ENCODE results near the gene FOXO3.
A peak's percentile ranks its signal among the peaks of the same experiment; 100 is the strongest.
"Not testable (repeated sequence)": the region's sequence is repeated elsewhere in the genome, so short reads cannot be mapped to it uniquely, and the experiment has no call there.

FOXO3 gene

DNA sequence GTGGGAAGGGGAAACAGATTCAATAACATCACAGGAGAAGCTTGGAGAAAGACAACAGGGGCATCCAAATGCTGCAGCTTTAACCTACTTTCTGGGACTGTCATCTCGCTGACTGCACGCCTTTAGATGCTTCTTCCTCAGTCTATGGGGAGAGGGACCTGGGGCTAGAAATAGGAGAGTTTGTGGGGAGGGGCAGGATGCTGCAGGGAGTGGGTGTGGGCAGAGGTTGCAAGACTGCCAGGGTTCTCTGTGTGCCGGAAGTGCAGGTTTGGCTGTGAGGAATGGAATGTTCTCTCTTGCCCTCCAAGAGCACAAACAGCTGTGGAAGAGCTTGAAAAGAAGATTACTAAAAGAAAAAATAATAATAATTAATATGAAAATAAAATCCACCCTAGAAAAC lies 93.2 kb downstream of the FOXO3 start:
- DNase-seq (ENCODE audit: low read depth, low spot score), result no peak
- peak overlapping the region; percentile 72 for H3K27ac ChIP-seq

DNA sequence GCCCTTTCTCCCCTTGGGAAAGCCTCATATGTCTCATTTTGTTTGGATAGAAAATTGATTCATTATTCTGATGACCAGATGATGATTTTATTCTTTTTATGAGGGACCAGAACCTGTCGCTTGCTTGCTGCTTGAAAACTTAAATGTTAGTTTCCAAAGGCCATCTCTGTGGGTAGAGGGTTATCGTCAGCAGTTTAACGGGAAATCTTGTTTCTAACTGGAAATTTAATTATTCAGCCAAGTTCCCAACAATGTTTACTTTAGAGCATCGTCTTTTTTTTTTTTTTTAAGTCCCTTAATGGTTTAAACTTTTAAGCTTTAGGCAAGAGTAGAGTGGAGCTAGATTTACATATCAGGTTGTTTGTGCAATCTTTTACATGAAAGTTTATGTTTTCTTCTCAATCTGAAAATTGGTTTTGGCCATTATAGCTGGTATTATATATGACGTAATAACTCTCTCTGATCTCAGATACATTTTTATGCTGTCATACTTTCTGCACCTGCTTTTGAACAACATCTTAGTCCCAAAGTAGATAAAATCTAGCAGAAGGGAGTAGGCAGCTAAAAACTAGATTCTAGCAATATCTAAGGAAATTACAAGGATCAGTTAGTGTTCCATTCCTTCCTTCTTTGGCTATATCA lies 93.9 kb downstream of the FOXO3 start:
- H3K27ac ChIP-seq, result peak overlapping the region; percentile 72
- DNase-seq (ENCODE audit: low read depth, low spot score), result no peak

DNA sequence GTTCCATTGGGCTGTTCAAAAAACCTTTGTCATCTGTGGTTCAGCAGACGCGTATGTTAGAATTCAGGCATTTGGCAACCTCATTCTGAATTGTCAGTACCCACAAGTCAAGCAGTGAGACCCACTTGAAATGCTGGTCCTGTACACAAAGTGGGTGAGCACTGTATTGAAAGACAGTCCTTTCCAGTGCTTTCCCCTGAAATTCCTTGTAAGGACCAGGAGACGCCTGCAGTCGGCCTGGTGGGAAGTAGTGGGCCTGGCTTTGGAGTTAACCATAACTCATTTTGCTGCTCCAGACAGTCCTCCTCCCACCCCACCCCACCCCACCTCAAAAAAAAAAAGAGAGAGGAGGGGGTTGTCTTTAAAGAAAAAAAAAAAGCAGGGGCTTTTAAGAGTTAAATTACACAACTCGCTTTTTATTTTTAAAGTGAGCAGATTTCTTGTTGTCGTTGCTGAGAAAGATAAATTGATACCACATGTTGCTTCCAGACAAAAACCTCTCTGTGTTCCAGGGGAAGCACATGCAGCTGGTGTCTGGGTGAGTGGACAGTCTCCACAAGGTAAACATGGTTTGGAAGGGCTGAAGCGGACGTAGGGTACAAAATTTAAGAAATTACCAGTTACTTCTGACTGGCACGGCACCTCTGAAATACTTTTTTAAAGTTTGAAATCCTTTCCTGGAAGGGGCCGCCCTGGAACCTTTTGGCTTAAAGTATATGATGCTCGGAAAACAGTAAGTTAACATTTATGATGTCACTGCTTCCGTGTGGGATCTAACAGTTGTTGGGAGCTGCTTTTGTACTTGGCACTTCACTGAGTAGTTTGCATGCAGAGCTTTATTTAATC lies 95.3 kb downstream of the FOXO3 start:
- H3K27ac ChIP-seq, result no peak overlapping the region
- no peak for DNase-seq (ENCODE audit: low read depth, low spot score)

DNA sequence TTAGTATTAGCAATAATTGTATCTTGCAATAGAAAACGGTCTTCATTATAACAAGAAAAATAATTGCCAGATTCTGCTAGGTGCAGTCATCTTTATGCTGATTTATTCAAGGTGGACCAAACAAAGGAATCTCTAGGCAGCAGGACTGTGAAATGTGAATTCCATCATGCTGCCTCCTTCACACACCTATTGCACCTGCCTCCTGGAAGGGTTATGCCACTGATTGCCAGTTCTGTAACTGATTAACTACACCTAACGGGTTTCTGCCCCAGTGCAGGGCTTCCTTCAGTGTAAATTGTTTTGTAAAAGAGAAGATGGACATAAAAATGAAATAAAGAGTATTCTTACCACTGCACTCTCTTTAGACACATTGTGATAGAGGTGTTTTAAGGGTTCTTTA lies 96.1 kb downstream of the FOXO3 start:
- H3K27ac ChIP-seq, result no peak overlapping the region
- no peak for DNase-seq (ENCODE audit: low read depth, low spot score)

DNA sequence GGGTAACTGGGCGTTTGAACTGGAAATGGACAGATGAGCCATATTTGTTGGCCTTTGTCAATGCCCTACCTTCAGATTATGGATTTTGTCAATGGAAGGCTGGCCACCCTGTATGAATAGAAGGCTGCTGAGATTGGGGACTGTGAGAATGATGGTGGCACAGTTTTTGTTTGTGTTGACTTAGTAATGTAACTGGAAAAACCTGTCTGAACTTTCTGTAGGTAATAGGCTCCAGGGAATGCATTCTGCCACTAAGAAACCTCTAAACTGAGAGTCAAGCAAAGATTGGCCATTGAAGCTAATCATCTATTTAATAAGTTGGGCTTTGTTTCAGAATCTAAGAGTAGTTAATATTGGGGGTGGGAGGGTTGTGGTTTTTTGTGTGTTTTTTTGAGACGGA lies 97.5 kb downstream of the FOXO3 start:
- no peak overlapping the region for H3K27ac ChIP-seq
- DNase-seq (ENCODE audit: low read depth, low spot score), result no peak

DNA sequence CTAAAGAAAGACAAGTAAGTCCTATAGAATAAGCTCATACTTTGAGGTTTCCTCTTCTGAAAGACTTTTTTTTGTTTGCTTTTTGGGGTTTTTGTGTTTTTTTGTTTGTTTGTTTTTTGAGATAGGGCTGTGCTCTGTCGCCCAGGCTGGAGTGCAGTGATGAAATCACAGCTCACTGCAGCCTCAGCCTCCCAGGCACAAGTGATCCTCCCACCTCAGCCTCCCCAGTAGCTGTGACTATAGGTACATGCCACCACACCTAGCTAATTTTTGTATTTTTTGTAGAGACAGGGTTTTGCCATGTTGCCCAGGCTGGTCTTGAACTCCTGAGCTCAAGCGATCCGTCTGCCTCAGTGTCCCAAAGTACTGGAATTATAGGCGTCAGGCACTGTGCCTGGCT lies 98.1 kb downstream of the FOXO3 start:
- not testable (repeated sequence) for DNase-seq (ENCODE audit: low read depth, low spot score); H3K27ac ChIP-seq

DNA sequence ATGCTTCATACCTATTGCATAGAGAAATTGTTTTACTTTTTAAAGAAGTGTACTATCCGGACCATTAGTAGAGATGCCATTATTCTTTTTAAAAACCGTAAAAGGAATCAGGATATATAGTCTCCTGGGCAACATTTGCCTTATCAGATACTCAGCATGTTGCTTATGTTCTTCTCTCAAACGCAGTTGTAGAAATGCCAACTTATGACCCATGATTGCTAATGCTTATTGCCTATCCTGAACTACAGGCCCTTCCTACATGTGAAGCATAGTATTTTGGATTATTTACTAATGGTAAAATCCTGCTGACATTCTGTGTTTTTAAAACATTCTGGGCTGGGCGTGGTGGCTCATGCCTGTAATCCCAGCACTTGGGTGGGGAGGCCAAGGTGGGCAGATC lies 99.5 kb downstream of the FOXO3 start:
- peak overlapping the region; percentile 59 for H3K27ac ChIP-seq

DNA sequence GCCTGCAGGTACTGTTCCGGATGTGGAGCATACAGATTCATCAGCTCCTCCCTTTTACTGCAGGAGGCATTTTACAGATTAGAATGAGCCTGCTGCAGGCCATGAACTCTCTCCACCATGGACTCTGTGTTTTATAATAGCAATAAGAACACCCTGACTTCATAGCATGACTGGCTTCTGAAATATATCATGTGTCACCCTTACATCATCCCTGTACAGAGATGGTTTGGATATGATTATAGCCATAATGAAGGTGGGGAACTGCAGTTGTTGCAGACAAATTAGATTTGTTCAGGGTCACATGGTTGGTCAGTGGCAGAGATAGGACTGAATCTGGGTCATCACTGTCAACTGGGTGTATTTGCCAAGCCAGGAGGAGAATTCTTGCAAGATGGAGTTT lies 100.7 kb downstream of the FOXO3 start:
- H3K27ac ChIP-seq, result peak overlapping the region; percentile 59
- DNase-seq (ENCODE audit: low read depth, low spot score), result no peak

More for the DNA sequence above, 99.5 kb downstream of the FOXO3 start:
- no peak for DNase-seq (ENCODE audit: low read depth, low spot score)

DNA sequence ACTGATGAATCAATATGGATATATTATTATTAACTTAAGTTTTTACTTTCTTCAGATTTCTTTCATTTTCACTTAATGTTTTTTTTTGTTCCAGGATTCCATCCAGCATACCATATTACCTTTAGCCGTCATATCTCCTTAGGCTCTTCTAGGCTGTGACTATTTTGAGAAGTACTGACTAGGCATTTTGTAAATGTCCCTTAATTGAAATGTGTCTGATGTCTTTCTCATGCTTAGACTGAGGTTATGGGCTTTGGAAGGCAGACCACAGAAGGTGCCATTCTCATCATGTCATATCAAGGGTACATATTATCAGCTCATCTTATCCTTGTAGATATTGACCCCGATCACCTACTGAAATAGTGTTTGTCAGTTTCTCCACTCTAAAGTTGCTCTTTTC lies 101.3 kb downstream of the FOXO3 start:
- DNase-seq (ENCODE audit: low read depth, low spot score), result no peak
- H3K27ac ChIP-seq, result peak overlapping the region; percentile 59

DNA sequence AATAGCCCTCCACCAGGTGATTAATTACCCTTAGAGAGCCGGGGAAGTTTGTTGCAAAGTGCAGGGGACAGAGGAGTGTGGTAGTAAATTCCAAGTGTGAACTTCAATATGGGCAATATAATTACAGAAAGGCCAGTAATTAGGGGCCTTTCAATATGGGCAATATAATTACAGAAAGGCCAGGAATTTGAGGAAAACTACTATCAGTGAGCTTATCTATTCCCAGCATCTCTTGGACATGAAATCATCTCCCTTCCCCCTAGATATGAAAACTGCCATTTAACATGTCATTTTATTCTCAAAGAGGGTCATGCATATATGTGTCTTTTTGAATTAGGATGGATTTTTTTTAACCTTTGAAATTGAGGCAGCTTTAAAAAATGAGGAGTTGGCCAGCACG lies 102.0 kb downstream of the FOXO3 start:
- no peak for DNase-seq (ENCODE audit: low read depth, low spot score)
- H3K27ac ChIP-seq, result peak overlapping the region; percentile 59

DNA sequence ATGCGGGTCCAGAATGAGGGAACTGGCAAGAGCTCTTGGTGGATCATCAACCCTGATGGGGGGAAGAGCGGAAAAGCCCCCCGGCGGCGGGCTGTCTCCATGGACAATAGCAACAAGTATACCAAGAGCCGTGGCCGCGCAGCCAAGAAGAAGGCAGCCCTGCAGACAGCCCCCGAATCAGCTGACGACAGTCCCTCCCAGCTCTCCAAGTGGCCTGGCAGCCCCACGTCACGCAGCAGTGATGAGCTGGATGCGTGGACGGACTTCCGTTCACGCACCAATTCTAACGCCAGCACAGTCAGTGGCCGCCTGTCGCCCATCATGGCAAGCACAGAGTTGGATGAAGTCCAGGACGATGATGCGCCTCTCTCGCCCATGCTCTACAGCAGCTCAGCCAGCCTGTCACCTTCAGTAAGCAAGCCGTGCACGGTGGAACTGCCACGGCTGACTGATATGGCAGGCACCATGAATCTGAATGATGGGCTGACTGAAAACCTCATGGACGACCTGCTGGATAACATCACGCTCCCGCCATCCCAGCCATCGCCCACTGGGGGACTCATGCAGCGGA lies 102.9 kb downstream of the FOXO3 start:
- DNase-seq (ENCODE audit: low read depth, low spot score); H3K27ac ChIP-seq: not testable (repeated sequence)

DNA sequence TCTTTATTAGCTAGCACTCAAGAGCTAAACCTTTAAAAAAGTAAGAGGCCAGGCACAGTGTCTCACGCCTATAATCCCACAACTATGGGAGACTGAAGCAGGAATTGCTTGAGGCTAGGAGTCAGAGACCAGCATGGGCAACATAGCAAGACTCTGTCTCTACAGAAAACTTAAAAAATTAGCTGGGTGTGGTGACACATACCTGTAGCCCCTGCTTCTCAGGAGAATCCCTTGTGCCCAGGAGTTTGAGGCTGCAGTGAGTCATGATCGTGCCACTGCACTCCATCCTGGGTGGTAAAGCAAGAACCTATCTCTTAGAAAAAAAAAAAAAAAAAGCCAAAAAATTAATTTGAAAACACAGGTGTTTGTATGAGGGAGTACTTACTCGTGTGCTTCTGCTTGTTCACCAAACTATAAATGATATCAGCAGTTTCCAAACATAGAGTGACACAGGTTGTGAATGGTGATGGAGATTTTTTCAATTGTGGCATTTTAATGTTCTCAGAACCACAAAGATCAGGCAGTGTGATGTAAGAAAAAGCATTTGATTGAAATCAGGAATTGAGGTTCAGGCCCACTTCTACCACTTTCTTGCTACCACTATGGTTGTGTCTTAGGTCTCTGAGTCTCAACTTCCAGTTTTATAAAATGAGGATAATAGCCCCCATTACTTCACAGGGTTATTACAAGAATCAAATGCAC lies 104.9 kb downstream of the FOXO3 start:
- H3K27ac ChIP-seq, result peak overlapping the region; percentile 11
- DNase-seq (ENCODE audit: low read depth, low spot score), result no peak

DNA sequence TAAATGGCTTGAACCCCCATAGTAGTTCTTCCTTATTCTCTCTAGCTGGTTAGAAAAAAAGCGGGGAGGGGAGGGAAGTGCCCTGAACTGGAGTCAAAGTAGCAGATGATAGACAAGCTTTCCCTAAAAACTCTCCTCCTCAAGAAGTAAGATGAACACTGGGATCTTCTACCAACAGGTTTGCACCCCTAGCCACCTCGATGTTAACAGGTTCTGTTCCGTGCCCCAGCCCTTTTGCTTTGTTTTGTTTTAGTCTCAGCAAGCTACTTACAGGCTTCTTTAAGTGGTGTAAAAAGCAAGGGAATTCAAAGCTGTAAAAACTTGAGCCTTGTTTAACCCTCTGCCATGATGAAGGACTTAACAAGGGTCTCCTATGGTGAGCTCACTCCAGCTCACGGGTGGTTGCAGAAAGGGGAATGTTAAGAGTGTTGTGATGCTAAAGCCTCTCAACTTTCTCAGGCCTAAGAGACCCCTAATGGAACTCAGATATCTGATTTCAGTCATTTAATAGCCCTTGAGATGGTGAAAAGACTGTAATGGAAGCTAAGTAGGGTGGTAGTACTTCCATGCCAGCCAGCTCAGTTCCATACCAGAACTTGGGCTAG lies 106.0 kb downstream of the FOXO3 start:
- no peak overlapping the region for H3K27ac ChIP-seq
- DNase-seq (ENCODE audit: low read depth, low spot score), result no peak

DNA sequence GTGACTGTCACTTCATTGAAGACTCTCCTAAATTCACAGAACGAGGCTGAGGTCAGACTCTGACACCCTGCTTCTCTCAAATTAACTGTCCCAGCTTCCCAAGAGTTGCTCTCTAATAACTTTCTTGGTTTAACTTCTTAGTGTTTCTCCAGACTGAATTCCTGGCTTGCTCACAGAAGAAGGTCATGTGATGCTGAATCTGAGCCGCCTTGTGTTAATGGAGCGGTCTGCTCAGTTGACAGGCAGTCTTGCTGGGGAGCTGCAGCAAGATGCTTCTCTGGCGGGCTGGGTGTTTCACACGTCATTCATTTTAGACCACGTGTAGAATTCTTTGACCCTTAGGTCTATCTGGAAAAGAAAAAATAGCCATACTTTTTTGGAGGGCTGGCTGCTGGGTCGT lies 107.3 kb downstream of the FOXO3 start:
- no peak overlapping the region for H3K27ac ChIP-seq
- no peak for DNase-seq (ENCODE audit: low read depth, low spot score)

DNA sequence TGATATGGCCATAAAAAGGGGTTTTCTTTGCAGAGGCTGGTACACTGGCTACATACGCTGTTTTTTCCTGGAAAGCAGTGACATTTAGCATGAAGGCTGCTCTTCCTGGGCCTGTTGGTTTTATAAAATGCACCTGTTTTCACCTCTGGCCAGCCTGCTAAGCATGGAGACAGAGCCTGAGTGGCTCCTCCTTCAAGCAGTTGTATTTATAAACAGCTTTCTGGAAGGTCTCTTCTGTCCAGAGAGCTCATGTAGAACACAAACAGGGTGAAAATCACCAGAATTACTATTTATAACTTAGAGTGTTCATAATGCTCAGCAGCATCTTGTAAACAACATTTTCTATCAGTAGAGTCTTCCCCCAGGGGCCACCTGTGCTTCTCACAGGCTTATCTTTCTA lies 109.0 kb downstream of the FOXO3 start:
- no peak overlapping the region for H3K27ac ChIP-seq
- DNase-seq (ENCODE audit: low read depth, low spot score), result no peak

DNA sequence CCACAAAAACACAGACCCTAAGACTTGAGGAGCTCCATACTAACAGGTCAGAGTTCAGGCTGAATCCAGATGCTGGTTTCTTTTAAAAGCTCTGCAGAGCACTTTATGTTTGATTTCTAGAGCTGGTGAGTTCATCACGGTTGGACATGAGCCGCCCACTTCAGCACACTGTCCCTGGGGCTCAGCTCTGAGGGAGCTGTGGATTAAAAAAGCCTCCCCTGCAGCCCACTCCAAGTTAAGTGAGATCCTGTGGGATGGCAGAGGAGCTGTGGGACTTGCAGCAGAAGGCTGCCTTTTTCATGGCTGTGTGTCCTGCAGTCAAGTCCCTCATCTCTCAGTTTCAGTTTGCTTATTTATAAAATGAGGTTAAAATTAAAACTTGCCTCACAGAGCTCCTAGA lies 110.5 kb downstream of the FOXO3 start:
- DNase-seq (ENCODE audit: low read depth, low spot score), result no peak
- H3K27ac ChIP-seq, result peak overlapping the region; percentile 78

DNA sequence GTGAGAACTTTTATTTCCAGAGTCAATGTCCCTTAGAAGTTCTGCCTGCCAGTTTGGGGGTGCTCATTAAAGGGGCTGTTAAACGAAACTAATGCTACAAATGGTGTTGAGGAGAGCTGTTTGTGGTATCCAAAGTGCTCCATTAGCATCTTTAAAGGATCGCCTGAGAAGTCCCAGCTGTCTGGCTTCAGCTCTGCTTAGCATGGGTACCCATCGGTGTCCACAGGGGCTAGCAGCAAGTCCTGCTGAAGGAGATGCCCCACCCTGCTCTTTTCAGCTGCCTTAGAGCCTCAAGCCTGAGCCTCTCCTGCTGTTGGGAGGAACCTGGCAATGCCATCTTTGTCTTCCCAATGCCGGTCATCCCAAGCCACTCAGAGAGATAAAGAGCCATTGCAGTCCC lies 111.1 kb downstream of the FOXO3 start:
- no peak for DNase-seq (ENCODE audit: low read depth, low spot score)
- H3K27ac ChIP-seq, result peak overlapping the region; percentile 78

DNA sequence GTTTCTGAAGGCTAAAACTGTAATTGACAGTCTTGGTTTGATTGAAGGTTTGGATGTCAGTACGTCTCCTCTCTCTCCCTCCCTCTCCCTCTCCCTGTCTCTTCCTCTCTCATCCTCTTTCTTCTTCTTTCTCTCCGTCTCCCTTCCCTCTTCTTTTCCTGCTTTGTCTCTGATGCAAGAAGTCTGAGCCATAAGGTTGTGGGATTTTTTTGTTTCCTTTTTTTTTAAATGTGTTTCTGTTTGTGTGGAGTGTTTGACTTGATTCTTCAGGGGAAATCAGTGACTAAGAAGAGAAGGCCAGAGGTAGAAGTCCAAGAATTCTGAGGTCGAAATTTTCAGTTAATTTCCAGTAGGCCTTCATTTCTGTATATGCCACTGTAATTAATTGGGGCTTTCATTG lies 111.9 kb downstream of the FOXO3 start:
- peak overlapping the region; percentile 78 for H3K27ac ChIP-seq

DNA sequence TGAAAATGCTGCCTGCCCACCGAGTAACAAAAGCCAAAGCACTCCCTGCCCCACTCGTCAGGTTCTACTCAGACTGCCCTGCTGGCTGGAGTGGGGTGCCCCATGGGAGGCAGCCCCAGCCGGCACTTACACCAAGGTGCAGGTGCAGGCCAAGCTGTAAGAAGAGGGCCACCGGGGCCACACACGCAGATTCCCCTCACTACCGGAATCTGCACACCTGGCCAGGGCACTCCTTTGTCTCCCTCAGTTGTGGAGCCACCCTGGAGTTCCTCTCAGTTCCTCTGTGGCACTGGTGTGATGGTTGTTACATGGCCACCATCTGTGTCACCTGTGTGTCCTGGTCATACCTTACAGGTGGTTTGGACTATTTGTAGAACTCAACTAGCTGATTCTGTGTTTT lies 112.4 kb downstream of the FOXO3 start:
- H3K27ac ChIP-seq, result peak overlapping the region; percentile 78
- no peak for DNase-seq (ENCODE audit: low read depth, low spot score)

More for the DNA sequence above, 111.9 kb downstream of the FOXO3 start:
- DNase-seq (ENCODE audit: low read depth, low spot score), result no peak

DNA sequence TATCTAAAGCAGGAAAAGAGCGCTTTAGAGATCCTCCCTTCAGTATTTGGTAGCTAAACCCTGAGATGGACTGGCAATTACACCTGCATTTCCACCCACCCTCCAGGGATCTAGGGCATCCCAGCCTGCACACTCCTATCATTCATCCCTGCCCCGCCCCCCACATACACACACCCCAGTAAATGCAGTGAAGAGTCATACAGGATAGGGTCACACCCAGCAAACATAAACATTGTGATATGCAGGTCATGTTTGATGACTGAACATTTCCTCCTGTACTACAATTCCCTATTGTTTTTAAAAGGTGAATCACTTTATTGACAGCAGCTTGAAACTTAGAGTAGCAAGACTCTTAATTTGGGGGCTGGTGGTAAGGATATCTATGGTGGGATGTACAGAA lies 112.9 kb downstream of the FOXO3 start:
- H3K27ac ChIP-seq, result peak overlapping the region; percentile 78
- peak; percentile 64 for DNase-seq (ENCODE audit: low read depth, low spot score)

All from epithelial cell of prostate (primary cell).